Measurements from ENCODE around the gene SYT5.
A peak's percentile ranks its signal among the peaks of the same experiment; 100 is the strongest.

The SYT5 gene

GRCh38 chr19:55146705-55147273, 33.3 kb downstream of the SYT5 start:
- DNase-seq (ENCODE audit: low read depth), result no peak

GRCh38 chr19:55146078-55146704, 33.9 kb downstream of the SYT5 start:
- DNase-seq (ENCODE audit: low read depth), result no peak

- DNase-seq (ENCODE audit: low read depth), result no peak
These were observed 34.9 kb downstream of the SYT5 start for GRCh38 chr19:55145232-55145631.

- no peak for DNase-seq (ENCODE audit: low read depth)
These were observed 38.4 kb downstream of the SYT5 start for GRCh38 chr19:55141696-55142095.

- no peak for DNase-seq (ENCODE audit: low read depth)
These were observed 42.2 kb downstream of the SYT5 start for GRCh38 chr19:55137915-55138314.

GRCh38 chr19:55136399-55137102, 43.5 kb downstream of the SYT5 start:
- DNase-seq (ENCODE audit: low read depth), result no peak

- no peak for DNase-seq (ENCODE audit: low read depth)
These were observed 45.4 kb downstream of the SYT5 start for GRCh38 chr19:55134736-55135135.

- DNase-seq (ENCODE audit: low read depth), result no peak
These were observed 46.2 kb downstream of the SYT5 start for GRCh38 chr19:55133639-55134444.

GRCh38 chr19:55132453-55133129, 47.5 kb downstream of the SYT5 start:
- DNase-seq (ENCODE audit: low read depth), result no peak

GRCh38 chr19:55131421-55131820, 48.7 kb downstream of the SYT5 start:
- peak; percentile 22 for DNase-seq (ENCODE audit: low read depth)

Data from GM04504 (cell line).